Fibroblast of skin of scalp (primary cell): ENCODE data around the gene CCSER1.
"Not testable (repeated sequence)": the region's sequence is repeated elsewhere in the genome, so short reads cannot be mapped to it uniquely, and the experiment has no call there.

ENCODE experiments used
- DNase-seq: peaks from one replicate; pipeline ENCODE4 v3.0.0-alpha.2; 2013

The CCSER1 gene

DNA sequence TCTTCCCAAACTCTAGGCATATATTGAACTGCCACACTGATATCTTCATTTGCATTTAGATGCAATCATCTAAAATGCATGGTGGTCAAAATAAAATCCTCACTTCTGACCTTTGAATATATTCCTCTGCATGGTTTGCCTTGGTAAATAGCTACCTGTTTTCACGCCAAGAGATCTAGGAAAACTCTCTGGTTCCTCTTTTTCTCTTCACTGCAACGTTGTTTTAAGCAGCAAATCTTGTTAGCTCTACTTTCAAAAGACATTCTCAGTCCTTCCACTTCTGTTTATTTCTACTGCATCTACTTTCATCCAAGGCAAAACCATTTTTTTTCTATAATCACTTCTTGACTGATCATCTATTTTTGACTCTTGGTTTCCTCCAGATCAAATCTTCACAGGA is 1174.9 kb downstream of the CCSER1 start:
- no peak for DNase-seq

DNA sequence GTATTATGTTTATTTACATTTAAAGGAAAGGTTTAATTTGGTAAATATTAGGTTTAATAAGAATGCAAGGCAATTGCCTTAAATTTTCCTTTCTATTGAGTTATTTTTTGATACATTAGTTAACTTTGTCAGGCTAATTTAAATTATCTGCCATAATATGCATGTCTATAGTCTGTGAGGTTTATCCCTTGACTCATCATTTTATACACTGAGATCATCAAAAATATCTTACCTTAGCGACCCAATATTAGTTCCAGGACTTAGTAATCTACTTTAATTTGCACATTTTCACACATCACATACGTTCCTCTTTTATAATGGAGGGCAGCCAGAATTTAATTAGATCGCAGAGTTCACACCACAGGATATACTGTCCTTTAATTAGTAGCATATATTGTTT is 1177.1 kb downstream of the CCSER1 start:
- DNase-seq = no peak

DNA sequence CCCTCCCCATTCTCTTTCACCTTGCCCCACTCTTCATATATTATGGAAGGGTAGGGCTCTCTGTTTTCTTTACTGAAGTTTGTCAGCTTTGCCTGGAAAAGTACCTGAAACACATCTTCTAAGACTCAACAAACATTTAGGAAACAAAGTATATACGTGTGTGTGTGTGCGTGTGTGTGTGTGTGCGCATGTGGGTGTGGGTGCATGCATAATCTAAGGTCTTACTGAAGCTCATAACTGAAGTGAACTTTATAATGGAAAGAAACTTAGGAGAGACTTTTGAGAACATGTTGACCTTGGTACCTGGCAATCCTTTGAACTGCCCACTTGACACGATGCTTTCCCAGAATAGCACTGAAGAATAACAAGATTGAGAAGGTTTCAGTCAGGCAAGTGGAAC is 1190.2 kb downstream of the CCSER1 start:
- DNase-seq = no peak

DNA sequence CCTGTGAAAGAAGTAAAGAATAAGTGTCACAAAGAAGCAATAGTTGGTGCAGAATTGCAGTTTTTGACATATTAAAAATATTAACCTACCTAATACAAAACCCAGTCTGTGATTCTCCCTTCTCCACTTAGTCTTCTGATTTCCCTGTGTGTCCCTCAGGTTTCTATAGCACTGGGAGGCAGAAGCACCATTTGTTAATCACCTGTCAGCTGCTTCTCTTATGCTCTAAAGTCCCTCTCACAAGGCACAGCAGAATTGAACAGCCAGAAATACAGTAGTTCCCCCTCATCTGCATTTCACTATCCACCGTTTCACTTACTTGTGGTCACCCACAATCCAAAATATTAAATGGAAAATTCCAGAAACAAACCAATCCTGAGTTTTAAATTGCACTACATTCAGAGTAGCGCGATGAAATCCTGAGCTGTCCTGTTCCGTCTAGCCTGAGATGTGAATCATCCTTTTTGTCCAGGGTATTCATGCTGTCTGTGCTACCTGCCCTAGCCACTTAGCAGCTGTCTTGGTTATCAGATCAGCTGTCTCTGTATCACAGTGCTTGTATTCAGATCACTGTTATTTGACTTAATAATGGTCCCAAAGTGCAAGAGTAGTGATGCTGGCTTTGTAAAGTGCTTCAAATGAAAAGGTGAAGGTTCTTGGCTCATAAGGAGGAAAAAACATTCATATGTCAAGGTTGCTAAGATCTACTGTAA is 1192.5 kb downstream of the CCSER1 start:
- no peak for DNase-seq

DNA sequence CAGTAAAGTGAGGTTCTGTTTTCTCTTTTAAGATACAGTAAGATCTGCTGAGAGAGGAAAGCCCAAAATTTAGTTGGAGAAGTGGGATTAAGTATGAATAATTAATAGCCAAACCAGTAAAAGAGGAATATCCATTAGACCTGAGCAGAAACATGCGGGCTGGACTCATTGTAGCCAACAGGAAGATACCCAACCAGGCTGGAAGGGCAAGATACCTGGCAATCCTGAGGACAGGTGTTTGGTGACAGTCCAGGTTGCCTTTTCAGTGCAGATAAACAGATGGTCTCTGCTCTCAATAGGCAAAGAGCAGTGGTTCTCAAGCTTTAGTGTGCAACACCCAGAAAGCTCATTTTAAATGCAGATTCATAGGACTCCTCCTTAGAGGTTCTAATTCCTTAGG is 1195.8 kb downstream of the CCSER1 start:
- DNase-seq = no peak

DNA sequence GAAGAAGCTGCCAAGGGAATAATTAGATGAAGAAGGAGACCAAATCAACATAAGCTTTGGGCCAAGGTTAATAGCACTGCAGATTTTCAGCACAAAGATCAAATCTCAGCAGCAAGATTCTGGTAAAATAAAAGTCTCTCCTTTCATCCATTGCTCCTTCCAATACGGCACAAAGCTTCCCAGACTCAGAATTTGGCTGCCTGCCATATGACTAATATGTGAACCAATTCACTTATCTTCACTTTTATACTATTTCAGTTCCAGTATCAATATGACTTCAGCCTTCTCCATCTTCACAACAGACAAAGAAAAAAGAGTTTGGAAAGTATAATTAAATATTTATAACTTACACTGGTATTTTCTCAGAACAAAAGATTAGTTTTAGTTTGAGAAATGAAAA is 1198.3 kb downstream of the CCSER1 start:
- DNase-seq = peak; percentile 54

DNA sequence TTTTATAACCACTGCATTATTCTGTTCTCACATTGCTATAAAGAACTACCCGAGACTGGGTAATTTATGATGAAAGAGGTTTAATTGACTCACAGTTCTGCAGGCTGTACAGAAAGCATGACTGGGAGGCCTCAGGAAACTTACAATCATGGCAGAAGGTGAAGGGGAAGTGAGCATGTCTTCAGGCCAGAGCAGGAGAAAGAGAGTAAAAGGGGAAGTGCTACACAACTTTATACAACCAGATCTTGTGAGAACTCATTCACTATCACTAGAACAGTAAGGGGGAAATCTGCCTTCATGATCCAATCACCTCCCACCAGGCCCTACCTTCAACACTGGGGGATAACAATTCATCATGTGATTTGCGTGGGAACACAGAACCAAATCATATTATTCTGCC is 1199.0 kb downstream of the CCSER1 start:
- DNase-seq = not testable (repeated sequence)

DNA sequence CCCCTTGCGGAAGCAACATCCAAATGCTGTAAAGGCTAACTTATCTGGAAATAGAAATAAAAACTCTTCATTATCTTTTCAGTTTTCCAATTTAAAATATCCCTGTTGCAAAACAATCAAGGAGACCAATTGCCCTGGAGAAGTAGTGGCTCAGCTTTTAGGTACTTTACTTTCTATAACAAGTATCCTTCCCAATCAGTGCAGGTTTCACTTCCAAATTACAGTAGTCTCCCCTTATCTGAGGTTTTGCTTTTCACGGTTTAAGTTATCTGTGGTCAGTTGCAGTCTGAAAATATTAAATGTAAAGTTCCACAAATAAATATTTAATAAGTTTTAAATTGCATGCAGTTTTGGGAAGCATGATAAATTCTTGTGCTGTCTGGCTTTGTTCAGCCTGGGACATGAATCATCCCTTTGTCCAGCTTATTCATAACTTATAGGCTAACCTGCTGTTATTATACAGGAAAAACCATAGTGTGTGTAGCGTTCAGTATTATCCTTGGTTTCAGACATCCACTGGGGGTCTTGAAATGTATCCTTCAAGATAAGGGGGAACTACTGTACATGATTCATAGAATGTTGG is 1203.5 kb downstream of the CCSER1 start:
- DNase-seq = peak; percentile 20

DNA sequence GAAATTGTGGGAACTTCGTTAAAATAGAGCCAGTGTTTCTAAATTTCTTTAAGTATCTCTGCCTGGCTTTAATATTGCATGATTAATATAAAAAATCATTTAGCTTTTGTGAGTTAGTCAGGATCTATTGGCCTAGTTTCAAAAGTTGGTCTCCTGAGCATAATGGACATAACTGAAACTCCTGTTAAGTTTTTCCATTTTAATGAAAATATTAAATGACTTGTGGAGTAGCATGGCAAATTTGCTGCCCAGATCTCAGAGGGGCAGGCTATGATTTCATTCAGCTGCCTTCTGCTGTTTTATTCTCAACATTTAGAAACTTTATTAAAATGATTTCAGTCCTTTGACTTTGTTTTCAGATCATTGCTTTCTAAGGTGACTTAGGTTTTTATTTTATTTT is 1213.6 kb downstream of the CCSER1 start:
- DNase-seq = no peak

DNA sequence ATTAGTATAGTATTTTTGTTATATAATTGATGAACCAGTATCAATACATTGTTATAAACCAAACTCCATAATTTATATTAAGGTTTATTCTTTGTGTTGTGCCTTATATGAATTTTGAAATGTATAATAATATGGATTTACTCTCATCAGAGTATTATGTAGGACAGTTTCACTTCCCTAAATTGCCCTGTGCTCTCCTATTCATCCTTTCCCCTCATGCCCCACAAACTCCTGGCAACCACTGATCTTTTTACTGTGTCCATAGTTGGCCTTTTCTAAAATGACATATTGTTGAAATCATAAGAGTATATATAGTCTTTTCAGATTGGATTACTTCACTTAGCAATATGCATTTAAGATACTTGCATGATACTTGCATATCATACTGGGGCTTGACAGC is 1218.4 kb downstream of the CCSER1 start:
- no peak for DNase-seq

DNA sequence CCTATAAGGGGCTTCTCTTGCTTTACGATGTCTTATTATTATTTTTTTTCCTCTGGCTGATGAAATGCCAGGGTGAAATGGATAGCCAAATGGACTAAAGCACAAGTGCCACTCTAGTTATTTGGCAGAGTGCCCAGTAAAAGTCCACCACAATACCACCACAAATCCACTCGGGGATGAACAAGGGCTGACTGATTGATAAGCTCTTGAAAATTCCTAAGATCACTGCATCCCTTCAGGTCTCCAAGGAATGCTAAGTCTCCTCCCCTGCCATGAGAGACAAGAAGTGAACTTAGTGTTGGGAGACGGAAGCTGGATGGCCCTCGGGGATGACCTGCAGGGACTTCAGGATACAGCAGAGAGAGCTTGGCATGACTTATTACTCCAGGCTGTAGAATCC is 1229.3 kb downstream of the CCSER1 start:
- DNase-seq = not testable (repeated sequence)

DNA sequence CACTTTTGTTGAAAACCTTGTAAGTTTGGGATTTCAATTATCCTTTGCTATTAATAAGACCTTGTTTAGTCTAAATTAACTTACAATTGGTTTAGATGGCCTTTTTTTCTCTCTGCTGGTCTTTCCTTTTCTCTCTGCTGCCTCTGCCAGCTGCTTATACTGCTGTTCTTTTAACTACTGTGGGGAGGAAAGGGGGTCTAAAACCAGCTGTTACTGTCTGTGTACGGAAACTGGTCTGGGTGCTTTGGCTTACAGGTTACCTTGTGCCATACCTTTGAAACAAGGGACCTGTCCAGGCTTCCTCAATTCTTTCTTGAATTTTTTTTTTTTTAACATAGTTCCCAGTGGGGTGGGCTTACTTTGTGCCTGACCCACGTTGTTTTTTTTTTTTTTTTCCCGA is 1230.8 kb downstream of the CCSER1 start:
- DNase-seq = not testable (repeated sequence)

DNA sequence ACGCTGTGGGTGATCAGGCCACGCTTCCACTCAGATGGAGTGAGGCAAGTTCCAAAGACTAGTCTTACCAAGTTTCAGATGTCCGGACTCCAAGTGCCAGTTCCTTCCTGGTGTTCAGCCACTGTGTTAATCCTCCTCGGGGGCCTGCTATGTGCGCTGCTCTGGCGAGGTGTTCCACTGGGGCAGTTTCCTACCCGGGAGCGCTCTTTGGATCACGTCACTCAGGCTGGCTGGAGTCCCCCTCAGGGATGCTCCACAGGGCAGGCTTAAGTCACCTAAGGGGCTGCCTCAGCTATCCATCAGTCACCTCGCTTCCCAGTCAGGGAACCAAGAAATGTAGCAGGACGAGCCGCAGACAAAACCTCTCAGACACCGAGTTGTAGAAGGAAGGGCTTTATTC is 1231.4 kb downstream of the CCSER1 start:
- not testable (repeated sequence) for DNase-seq

DNA sequence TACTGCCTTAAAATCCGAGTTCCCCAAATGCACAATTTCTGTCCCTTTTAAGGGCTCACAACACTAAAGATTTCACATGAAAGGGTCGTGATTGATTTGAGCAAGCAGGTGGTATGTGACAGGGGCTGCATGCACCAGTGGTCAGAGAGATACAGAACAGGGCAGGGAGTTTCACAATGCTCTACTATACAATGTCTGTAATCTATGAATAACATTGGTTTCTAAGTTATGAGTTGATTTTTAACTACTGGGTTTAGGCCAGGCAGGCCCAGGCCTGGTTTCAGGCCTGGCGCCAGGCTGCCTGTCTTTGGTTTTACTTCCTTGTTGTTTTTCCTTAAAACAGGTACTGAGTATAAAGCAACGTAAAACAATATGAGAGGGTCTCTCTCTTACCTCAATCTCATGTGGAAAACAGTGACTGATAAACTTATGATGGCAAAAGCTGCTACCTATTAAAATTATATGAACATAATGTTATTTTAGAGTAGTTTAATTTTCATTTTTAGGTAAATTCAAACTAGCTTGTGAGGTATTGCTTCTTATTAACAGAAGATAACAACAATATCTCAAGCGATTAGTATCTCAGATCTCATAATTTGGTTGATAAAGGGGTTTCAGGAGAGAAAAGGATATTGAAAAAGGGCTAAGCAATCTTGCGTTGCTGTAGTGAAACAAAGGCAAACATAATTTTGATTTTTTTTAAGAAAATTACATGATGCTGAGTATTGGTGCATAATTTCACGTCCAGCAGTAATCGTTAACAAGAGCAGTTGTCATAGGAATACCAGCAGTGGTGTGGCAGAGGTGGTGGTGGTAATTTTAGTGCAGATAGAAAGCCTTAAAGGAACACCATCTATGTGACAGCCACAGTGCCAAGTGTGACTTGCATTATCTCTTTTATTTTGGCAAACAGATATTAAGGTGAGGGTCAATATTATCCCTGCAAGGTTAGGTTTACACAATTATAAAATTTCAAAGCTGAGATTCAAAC is 1232.1 kb downstream of the CCSER1 start:
- DNase-seq = no peak

DNA sequence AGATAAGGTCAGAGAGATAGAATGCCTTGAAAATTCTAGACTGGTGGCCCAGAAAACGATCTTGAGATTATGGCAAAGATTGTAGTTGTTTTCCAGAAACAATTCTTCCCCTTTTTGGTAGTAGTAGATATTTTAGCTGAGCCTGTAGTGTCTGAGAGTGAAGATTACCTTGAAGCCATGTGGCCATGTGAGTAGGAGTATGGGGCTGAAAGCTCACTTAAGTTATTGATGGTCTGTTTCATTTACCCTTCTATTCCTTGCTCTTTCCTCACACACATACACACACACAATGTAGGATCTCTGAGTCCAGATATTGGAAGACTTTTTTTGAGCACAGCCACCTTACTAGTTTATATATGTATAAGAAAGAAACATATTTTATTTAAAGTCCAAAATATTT is 1234.9 kb downstream of the CCSER1 start:
- DNase-seq = no peak

DNA sequence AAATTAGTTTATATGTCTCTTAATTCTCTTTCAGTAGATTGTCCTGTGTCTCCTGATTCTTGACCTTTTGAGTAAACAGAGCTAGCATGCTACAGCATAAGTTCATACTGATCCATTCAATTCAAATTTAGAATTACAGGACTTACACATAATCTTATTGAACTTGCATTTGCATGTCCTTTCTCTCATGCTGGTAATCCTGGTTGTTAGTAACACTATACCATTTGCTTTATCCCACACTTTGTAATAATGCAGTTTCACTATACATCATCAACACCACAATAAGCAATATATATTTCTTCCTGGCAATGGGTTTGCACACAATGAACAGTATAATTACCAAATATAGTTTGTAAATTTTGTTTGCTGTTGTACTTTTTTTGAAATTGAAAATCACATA is 1239.4 kb downstream of the CCSER1 start:
- DNase-seq = no peak

DNA sequence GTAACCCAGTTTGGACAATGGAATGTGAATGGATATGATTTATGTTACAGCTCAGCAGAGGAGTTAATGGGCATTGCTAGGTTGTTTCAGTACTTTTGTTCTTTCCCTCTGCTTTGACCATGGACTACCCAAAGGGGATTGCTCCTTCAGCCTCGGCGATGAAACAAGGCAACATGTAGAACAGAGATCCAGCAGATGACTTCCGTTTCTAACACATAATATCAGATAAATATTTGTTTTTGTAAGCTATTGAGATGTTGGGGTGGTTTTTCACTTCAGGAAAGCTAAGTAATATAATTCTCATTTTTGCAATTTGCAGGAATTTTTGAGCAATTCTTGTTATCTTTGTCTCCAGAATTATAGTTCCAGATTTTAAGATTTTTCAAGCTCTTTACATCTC is 1241.9 kb downstream of the CCSER1 start:
- DNase-seq = no peak

DNA sequence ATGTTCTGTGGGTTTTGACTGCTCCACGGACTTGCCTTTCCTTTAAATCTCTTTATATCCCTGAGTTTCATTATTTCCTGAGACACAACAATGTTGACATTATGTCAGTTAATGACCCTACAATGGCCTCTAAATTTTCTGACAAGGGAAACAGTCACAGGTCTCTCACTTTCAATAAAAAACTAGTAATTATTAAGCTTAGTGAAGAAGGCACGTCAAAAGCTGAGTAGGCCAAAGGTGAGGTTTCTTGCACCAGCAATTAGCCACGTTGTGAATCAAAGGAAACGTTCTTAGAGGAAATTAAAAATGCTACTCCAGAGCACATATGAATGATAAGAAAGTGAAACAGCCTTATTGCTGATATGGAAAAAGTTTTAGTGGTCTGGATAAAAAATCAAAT is 1246.4 kb downstream of the CCSER1 start:
- no peak for DNase-seq

DNA sequence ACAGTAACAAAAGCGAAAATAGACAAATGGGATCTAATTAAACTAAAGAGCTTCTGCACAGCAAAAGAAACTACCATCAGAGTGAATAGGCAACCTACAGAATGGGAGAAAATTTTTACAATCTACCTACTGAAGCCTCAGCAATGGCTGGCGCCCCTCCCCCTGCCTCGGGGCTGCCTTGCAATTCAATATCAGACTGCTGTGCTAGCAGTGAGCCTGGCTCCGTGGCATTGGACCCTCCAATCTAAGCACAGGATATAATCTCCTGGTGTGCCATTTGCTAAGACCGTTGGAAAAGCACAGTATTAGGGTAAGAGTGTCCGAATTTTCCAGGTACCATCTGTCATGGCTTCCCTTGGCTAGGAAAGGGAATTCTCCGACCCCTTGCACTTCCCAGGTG is 1278.2 kb downstream of the CCSER1 start:
- DNase-seq = not testable (repeated sequence)

DNA sequence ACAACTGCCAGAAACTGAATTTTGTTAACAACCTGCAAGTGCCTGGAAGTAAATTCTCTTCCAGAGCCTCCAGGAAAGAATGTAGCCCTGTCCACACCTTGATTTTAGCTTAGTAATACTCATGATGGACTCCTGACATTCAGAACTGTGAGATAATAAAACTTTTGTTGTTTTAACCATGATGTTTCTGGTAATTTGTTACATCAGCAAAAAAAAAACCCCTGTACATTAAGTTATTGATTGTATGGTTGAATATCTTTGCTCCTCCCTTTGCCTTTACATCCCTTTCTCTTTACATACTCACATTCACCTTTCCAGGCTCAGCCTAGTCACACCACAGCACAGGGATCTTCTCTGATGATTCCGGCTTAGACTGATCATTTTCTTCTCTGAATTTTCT is 1294.8 kb downstream of the CCSER1 start:
- no peak for DNase-seq

DNA sequence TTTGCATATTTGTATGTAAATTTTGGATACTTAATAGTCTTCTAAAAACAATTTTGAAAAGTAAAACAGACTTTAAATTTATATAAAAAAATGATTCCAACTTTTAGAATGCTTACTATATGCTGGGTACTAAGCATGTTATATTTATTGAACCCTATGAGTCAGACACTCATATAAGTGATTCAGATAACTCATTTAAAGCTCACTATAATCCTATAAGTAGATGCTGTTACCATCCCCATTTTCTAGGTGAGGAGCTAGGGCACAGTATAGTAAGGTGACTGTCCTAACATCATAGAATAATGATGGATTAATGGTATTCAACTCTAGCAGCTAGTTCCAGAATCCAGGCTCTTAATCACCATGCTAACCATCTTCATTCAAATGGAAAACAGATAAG is 1299.5 kb downstream of the CCSER1 start:
- DNase-seq = no peak

DNA sequence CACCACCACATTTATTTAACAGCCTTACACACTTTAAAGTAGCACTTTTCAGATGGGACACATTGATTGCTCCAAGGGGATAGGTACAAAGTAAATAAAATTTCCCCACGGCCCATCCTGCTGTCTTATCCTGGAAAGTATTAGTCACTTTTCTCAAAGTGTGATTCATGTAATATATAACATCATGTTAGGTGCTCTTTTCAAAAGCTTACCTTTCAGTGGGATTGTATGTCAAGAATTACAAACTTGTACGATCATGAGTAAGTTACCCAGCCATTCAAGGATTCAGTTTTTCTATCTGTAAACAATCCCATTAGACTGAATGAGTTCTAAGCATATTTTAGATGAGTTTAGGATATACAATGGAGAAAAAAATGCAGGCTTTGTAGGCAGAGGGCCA is 1300.0 kb downstream of the CCSER1 start:
- DNase-seq = no peak

DNA sequence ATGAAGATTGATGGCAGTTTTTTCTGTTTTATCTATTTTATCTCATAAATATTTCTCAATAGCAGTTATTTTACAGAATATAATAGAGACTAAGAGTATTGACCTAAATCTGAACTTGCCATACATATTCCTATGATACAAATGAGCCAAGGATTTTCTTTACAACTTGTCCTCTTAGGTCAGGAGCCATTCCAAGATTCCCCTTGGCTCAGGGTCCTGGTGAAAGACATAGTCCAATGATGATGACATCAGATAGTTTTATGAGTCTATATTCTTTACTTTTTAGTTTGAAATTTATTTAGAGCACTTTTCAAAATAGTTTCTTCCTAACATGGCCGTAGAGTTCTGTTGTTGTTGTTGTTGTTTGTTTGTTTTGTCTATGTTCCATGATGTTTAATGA is 1307.4 kb downstream of the CCSER1 start:
- no peak for DNase-seq

DNA sequence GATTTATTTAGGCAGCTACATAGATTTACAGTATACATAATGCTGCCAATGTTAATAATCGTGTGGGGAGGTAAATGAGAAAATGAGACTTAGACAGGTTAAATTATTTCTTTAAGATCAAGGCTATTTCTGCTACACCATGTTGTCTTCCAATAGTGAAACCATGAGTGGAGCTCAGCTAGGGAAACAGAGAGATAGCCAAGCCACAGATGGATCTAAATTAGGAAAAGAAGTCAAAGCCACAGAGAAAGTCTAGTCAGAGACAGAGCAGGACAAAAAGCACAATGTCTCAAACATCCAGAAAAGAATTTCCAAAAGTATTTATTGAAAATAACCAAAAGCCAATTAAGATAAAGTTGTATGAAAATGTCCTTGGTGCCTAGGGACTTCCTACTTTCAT is 1309.4 kb downstream of the CCSER1 start:
- no peak for DNase-seq
